HG03175 (cell line): ENCODE measurements around the gene CELSR3.

ENCODE experiments used
- ATAC-seq: cut with Tn5 transposase; IDR thresholded peaks from one replicate; pipeline ENCODE4 v1.9.1; 2021; ENCODE audit warnings: mild to moderate bottlenecking, moderate library complexity; ENCODE audit not compliant: unreplicated experiment

The CELSR3 gene

GRCh38 chr3:48609088-48610005, 53.3 kb downstream of the CELSR3 start, which contains the start of gene UQCRC1:
UQCRC1 (minus strand) TSS chr3:48609646; CDS start chr3:48609620, 26 bp downstream.
- peak; percentile 99 for ATAC-seq

- ATAC-seq: no peak
Measured at GRCh38 chr3:48607519-48607918, 55.2 kb downstream of the CELSR3 start.

GRCh38 chr3:48601622-48601994, 61.1 kb downstream of the CELSR3 start:
- no peak for ATAC-seq

- ATAC-seq: no peak
Measured at GRCh38 chr3:48600711-48601621, 61.7 kb downstream of the CELSR3 start.

GRCh38 chr3:48599509-48600285, 63.0 kb downstream of the CELSR3 start:
- no peak for ATAC-seq

GRCh38 chr3:48599077-48599501, 63.6 kb downstream of the CELSR3 start:
- no peak for ATAC-seq

GRCh38 chr3:48598323-48599076, 64.2 kb downstream of the CELSR3 start:
- no peak for ATAC-seq

- ATAC-seq: no peak
Measured at GRCh38 chr3:48597408-48597800, 65.3 kb downstream of the CELSR3 start.

GRCh38 chr3:48596676-48597407, 65.8 kb downstream of the CELSR3 start:
- no peak for ATAC-seq

- ATAC-seq: no peak
Measured at GRCh38 chr3:48596157-48596556, 66.5 kb downstream of the CELSR3 start.

GRCh38 chr3:48595526-48596121, 67.1 kb downstream of the CELSR3 start:
- ATAC-seq: no peak

- ATAC-seq: no peak
Measured at GRCh38 chr3:48595075-48595525, 67.6 kb downstream of the CELSR3 start, which contains the start of gene COL7A1. COL7A1 (minus strand) TSS chr3:48595329; CDS start chr3:48595159, 170 bp downstream.

GRCh38 chr3:48594417-48595049, 68.2 kb downstream of the CELSR3 start:
- ATAC-seq: no peak

GRCh38 chr3:48593337-48593736, 69.3 kb downstream of the CELSR3 start:
- no peak for ATAC-seq

GRCh38 chr3:48592519-48593087, 70.1 kb downstream of the CELSR3 start:
- ATAC-seq: no peak

GRCh38 chr3:48591886-48592518, 70.7 kb downstream of the CELSR3 start:
- no peak for ATAC-seq

- ATAC-seq: no peak
Measured at GRCh38 chr3:48591436-48591835, 71.2 kb downstream of the CELSR3 start.
